B cell (primary cell): ENCODE results near the gene ATP4B. TPM values are rescaled to one million over a fixed set of nuclear protein-coding genes. Genes with fewer than 3 reads are reported as not detected.
"Not testable (repeated sequence)": the region's sequence is repeated elsewhere in the genome, so short reads cannot be mapped to it uniquely, and the experiment has no call there.

Experiments used
- ATAC-seq: fragments of 200-7000 bp; cut with Tn5 transposase; one replicate; pipeline ENCODE4 v1.10.0; 2021; ENCODE audit warnings: low read depth, mild to moderate bottlenecking, moderate number of reproducible peaks, moderate library complexity
- CTCF ChIA-PET: fragments of 350-600 bp; sonication (Branson Sonifier 250); formaldehyde crosslinking; loops from one replicate; lab custom pipeline; 2021; ENCODE audit warnings: antibody characterized with exemption, inconsistent platforms; lab: Charles Lee
- POLR2A ChIA-PET: fragments of 350-600 bp; sonication (Branson Sonifier 250); formaldehyde crosslinking; loops from one replicate; lab custom pipeline; 2021; ENCODE audit warnings: antibody characterized with exemption; lab: Charles Lee
- DNase-seq: peaks from one replicate; pipeline ENCODE4 v3.0.0; 2013
- H2AFZ ChIP-seq: 2 replicates; pipeline ENCODE4 v1.6.1; 2012; ENCODE audit warnings: mild to moderate bottlenecking, low read depth, low read length; ENCODE audit not compliant: insufficient read depth, poor library complexity, severe bottlenecking
- H3K27ac ChIP-seq, 2 donors: 1 replicate in 1 of 2; 2 replicates in 1 of 2; pipeline ENCODE4 v1.5.1; 2012 to 2013; ENCODE audit warnings: low read length in 2 of 2, mild to moderate bottlenecking in 2 of 2, moderate library complexity in 1 of 2
- H3K27me3 ChIP-seq, 4 experiments: fragments of 200-600 bp in 1 of 4; sonication (generic) in 1 of 4; replicated peaks in 1 of 4; 1 replicate in 2 of 4; 2 replicates in 2 of 4; pipeline versions ENCODE4 v1.6.1 to v1.7.0; 2013 to 2016; ENCODE audit warnings: low read length in 3 of 4, mild to moderate bottlenecking in 2 of 4, mixed read lengths in 1 of 4, moderate library complexity in 1 of 4; ENCODE audit not compliant: insufficient read depth in 4 of 4, control insufficient read depth in 3 of 4; ENCODE audit errors: control extremely low read depth in 1 of 4
- H3K36me3 ChIP-seq, 2 experiments: replicated peaks in 1 of 2; 1 replicate in 1 of 2; 2 replicates in 1 of 2; pipeline versions ENCODE4 v1.6.1 to v1.7.1; 2013; ENCODE audit warnings: low read length in 1 of 2; ENCODE audit not compliant: insufficient read depth in 2 of 2, control insufficient read depth in 1 of 2; ENCODE audit errors: control extremely low read depth in 1 of 2, extremely low read depth in 1 of 2
- H3K4me1 ChIP-seq, 2 donors: fragments of 200-600 bp in 1 of 2; sonication (generic) in 1 of 2; 1 replicate in 1 of 2; 2 replicates in 1 of 2; pipeline versions ENCODE4 v1.5.1 to v1.6.1; 2013 to 2017; ENCODE audit warnings: low read length in 2 of 2; ENCODE audit not compliant: control insufficient read depth in 2 of 2, insufficient read depth in 2 of 2
- H3K4me2 ChIP-seq: replicated peaks from 2 replicates; pipeline ENCODE3; 2012; ENCODE audit warnings: mild to moderate bottlenecking, low read depth, low read length; ENCODE audit not compliant: poor library complexity, severe bottlenecking
- H3K4me3 ChIP-seq, 5 experiments: fragments of 200-600 bp in 1 of 5; sonication (generic) in 1 of 5; 1 replicate in 3 of 5; 2 replicates in 2 of 5; pipeline versions ENCODE4 v1.5.1 to v1.7.0; 2011 to 2016; ENCODE audit warnings: low read length in 4 of 5, mild to moderate bottlenecking in 4 of 5, low read depth in 2 of 5, control low read depth in 1 of 5, moderate library complexity in 1 of 5; ENCODE audit not compliant: insufficient read depth in 1 of 5; ENCODE audit errors: control extremely low read depth in 1 of 5, extremely low read depth in 1 of 5
- H3K79me2 ChIP-seq: fragments of 200-600 bp; sonication (generic); one replicate; pipeline ENCODE4 v1.6.0; 2016; ENCODE audit warnings: low read length; ENCODE audit not compliant: control insufficient read depth, insufficient read depth
- H3K9ac ChIP-seq: fragments of 200-600 bp; sonication (generic); 2 replicates; pipeline ENCODE4 v1.6.1; 2017; ENCODE audit warnings: mild to moderate bottlenecking, low read length, moderate library complexity
- H3K9me3 ChIP-seq, 3 donors: one replicate each; pipeline versions ENCODE4 v1.6.1 to v1.7.1; 2013; ENCODE audit warnings: low read length in 2 of 3; ENCODE audit not compliant: control insufficient read depth in 2 of 3, insufficient read depth in 1 of 3; ENCODE audit errors: control extremely low read depth in 1 of 3
- H4K20me1 ChIP-seq: 2 replicates; pipeline ENCODE4 v1.6.0; 2012; ENCODE audit warnings: mild to moderate bottlenecking, low read length; ENCODE audit not compliant: insufficient read depth, control insufficient read depth, poor library complexity, severe bottlenecking
- H3K27ac Mint-ChIP-seq: one replicate; pipeline ENCODE4 v1.8.0; 2021; ENCODE audit warnings: mixed read lengths
- H3K27me3 Mint-ChIP-seq: one replicate; pipeline ENCODE4 v1.8.0; 2021; ENCODE audit warnings: mixed read lengths
- H3K4me1 Mint-ChIP-seq: one replicate; pipeline ENCODE4 v1.8.0; 2021; ENCODE audit warnings: mixed read lengths
- H3K4me3 Mint-ChIP-seq: one replicate; pipeline ENCODE4 v1.8.0; 2021; ENCODE audit warnings: mixed read lengths
- H3K9me3 Mint-ChIP-seq: one replicate; pipeline ENCODE4 v1.8.0; 2022; ENCODE audit warnings: mixed read lengths; ENCODE audit not compliant: insufficient read depth
- EZH2 ChIP-seq: IDR thresholded peaks from 2 replicates; pipeline ENCODE4 v1.6.1; 2012; ENCODE audit warnings: borderline replicate concordance, low read depth, mild to moderate bottlenecking, moderate library complexity, low read length; ENCODE audit not compliant: insufficient read depth, poor library complexity, severe bottlenecking
- WGBS: methylation state at CpG from one replicate; pipeline ENCODE4 v1.1.5; 2013; ENCODE audit warnings: missing lambda C conversion rate; ENCODE audit not compliant: insufficient coverage; 5-methylcytosine and 5-hydroxymethylcytosine counted together
- intact Hi-C: fragments of 100-400 bp; cut with micrococcal nuclease; formaldehyde crosslinking; loops from one replicate; pipeline ENCODE4 v1.10.0; 2022
- polyA plus RNA-seq: library from polyadenylated mRNA; depleted of rRNA; stranded (reverse); fragments of >200 nt; gene quantifications from 2 replicates; pipeline ENCODE4 v1.2.3, GENCODE V29; 2012
- total RNA-seq, 2 donors: library from RNA; stranded (reverse); fragments of 120-200 nt in 1 of 2; gene quantifications; 1 replicate in 1 of 2; 2 replicates in 1 of 2; pipeline versions ENCODE4 v1.2.3 to v1.2.4, GENCODE V29; 2013 to 2022
- TF ChIP-seq, protein P1 (sequence below): fragments of 200-600 bp; IDR thresholded peaks from one replicate; pipeline ENCODE4 v1.8.0; 2022; ENCODE audit warnings: antibody characterized with exemption, mild to moderate bottlenecking

ATP4B gene
- total and polyA plus RNA-seq, 2 donors (not counting 1 experiment from before 2014, with no cell fraction given), result not detected

DNA sequence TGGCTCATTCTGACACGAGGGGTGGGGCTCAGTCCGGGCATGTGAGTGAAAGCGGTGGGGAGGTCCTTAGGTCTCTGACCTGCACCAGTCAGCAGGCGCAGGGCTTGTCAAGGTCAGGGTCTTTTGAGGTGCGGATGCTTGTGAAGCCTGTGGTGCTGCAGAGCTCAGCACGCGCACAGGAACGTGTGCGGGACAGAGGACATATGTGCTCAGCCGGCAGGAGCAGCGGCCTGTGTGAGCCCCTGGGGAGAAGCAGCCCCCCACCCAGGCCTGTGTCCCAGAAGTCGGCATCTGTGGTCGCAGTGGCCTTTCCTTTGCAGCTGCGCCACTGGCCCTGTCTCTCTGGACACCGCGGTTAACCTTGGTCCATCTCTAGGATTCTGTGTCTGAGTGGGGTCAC is 30.9 kb downstream of the ATP4B start:
- Histone ChIP-seq H3K4me1 (no peaks in the 10 kb centered on the region), H3K9ac (no peak overlapping the region), H2AFZ (no peak overlapping the region), H3K36me3 (peaks cover 0 to 27% of the 10 kb centered on the region in 2 experiments), H3K27ac (no peak overlapping the region), H3K4me3 (no peak overlapping the region), H3K9me3 (no peaks in the 10 kb centered on the region), H3K79me2 (peaks cover 45% of the 10 kb centered on the region), H3K27me3 (no peaks in the 10 kb centered on the region), H4K20me1 (peaks cover 6% of the 10 kb centered on the region), H3K4me2 (no peak overlapping the region)
- no peak overlapping the region for H3K27ac Mint-ChIP-seq
- POLR2A ChIA-PET, result no interaction called here
- 96% methylated on average over 16 of the region's 16 CpGs for WGBS
- CTCF ChIA-PET, result no interaction called here
- ATAC-seq (no peak), DNase-seq (no peak)
- H3K4me1 Mint-ChIP-seq, result no peaks in the 10 kb centered on the region
- TF ChIP-seq, protein P1, sequence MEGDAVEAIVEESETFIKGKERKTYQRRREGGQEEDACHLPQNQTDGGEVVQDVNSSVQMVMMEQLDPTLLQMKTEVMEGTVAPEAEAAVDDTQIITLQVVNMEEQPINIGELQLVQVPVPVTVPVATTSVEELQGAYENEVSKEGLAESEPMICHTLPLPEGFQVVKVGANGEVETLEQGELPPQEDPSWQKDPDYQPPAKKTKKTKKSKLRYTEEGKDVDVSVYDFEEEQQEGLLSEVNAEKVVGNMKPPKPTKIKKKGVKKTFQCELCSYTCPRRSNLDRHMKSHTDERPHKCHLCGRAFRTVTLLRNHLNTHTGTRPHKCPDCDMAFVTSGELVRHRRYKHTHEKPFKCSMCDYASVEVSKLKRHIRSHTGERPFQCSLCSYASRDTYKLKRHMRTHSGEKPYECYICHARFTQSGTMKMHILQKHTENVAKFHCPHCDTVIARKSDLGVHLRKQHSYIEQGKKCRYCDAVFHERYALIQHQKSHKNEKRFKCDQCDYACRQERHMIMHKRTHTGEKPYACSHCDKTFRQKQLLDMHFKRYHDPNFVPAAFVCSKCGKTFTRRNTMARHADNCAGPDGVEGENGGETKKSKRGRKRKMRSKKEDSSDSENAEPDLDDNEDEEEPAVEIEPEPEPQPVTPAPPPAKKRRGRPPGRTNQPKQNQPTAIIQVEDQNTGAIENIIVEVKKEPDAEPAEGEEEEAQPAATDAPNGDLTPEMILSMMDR, result no peak
- no peak for TF ChIP-seq EZH2
- no peaks in the 10 kb centered on the region for H3K27me3 Mint-ChIP-seq
- H3K4me3 Mint-ChIP-seq, result no peak overlapping the region
- H3K9me3 Mint-ChIP-seq, result no peaks in the 10 kb centered on the region
- intact Hi-C loops, result no loop called here

DNA sequence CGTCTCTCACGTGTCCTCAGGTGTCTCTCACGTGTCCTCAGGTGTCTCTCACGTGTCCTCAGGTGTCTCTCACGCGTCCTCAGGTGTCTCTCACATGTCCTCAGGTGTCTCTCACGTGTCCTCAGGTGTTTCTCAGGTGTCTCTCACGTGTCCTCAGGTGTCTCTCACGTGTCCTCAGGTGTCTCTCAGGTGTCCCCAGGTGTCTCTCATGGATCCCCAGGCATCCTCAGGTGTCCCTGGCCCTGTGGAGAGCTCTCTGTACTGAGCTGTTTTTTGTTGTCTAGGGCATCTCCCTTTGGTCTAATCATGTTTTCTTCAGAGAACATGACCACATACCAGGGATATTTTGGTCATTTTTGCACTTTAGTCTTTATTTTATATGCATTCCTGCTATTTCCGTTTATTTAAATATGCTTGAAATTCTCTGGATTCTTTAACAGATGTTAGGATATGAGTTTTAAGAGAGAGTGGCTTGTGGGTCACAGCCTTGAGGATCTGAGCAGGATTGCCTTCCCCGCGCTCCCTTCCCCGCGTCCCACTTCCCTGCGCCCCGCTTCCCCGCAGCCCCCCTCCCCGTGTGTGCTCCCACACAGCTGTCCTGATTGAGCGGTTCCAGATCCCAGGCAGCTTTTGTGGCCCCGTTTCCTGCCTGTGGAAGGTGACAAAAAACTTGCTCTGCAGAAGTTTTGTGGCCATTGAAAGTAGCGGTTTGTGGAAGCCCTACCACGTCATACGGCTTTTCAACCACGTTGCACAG is 31.9 kb downstream of the ATP4B start:
- Histone ChIP-seq H3K4me3 (no peak overlapping the region), H3K9ac (no peak overlapping the region), H3K27ac (no peak overlapping the region), H2AFZ (no peak overlapping the region), H3K9me3 (no peaks in the 10 kb centered on the region), H3K4me1 (no peaks in the 10 kb centered on the region), H3K79me2 (peaks cover 42% of the 10 kb centered on the region), H3K4me2 (no peak overlapping the region), H4K20me1 (peaks cover 6% of the 10 kb centered on the region), H3K27me3 (no peaks in the 10 kb centered on the region), H3K36me3 (peaks cover 0 to 19% of the 10 kb centered on the region in 2 experiments)
- TF ChIP-seq, protein P1, result no peak
- no peak for TF ChIP-seq EZH2
- ChIA-PET CTCF (no interaction called here), POLR2A (no interaction called here)
- Mint-ChIP-seq H3K4me3 (no peak overlapping the region), H3K27ac (no peak overlapping the region), H3K27me3 (no peaks in the 10 kb centered on the region), H3K9me3 (no peaks in the 10 kb centered on the region), H3K4me1 (no peaks in the 10 kb centered on the region)
- 98% methylated on average over 21 of the region's 24 CpGs for WGBS
- DNase-seq (no peak), ATAC-seq (no peak)
- intact Hi-C loops, result no loop called here

DNA sequence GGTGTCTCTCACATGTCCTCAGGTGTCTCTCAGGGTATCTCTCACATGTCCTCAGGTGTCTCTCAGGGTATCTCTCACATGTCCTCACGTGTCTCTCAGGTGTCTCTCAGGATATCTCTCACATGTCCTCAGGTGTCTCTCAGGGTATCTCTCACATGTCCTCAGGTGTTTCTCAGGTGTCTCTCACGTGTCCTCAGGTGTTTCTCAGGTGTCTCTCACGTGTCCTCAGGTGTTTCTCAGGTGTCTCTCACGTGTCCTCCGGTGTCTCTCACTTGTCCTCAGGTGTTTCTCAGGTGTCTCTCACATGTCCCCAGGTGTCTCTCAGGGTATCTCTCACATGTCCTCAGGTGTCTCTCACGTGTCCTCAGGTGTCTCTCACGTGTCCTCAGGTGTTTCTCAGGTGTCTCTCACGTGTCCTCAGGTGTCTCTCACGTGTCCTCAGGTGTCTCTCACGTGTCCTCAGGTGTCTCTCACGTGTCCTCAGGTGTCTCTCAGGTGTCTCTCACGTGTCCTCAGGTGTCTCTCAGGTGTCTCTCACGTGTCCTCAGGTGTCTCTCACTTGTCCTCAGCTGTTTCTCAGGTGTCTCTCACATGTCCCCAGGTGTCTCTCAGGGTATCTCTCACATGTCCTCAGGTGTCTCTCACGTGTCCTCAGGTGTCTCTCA is 33.2 kb downstream of the ATP4B start:
- CTCF ChIA-PET, result not testable (repeated sequence)

More for the DNA sequence above, 33.2 kb downstream of the ATP4B start:
- H3K27ac ChIP-seq, H3K9me3 Mint-ChIP-seq, ATAC-seq, H3K4me1 ChIP-seq, H3K9ac ChIP-seq, intact Hi-C loops, H3K4me3 ChIP-seq, H3K4me3 Mint-ChIP-seq, H3K4me2 ChIP-seq, H3K27ac Mint-ChIP-seq, H2AFZ ChIP-seq, DNase-seq, H4K20me1 ChIP-seq, POLR2A ChIA-PET, H3K4me1 Mint-ChIP-seq, H3K27me3 Mint-ChIP-seq, H3K9me3 ChIP-seq, H3K27me3 ChIP-seq: not testable (repeated sequence)
- peaks cover 0 to 19% of the 10 kb centered on the region in 2 experiments for H3K36me3 ChIP-seq
- peaks cover 33% of the 10 kb centered on the region for H3K79me2 ChIP-seq
- over 99% methylated on average over 14 of the region's 14 CpGs for WGBS
